GM18508 (cell line): ENCODE results near the gene RPRD1B.

Experiments used
- ATAC-seq: cut with Tn5 transposase; IDR thresholded peaks from one replicate; pipeline ENCODE4 v1.9.1; 2021; ENCODE audit warnings: moderate number of reproducible peaks; ENCODE audit not compliant: insufficient read depth, unreplicated experiment

Gene RPRD1B

GRCh38 chr20:38033330-38034107, at the start of gene RPRD1B, which contains the start of gene TTI1:
Gene RPRD1B (plus strand): TSS chr20:38033746. CDS start chr20:38033948, 202 bp downstream.
Gene TTI1 (minus strand): TSS chr20:38033456. CDS start chr20:38013816, 19,640 bp downstream.
- ATAC-seq = no peak

- ATAC-seq = no peak
Observed at GRCh38 chr20:37984018-37984785, 49.3 kb upstream of the RPRD1B start.

- ATAC-seq = no peak
Observed at GRCh38 chr20:37986044-37986858, 47.3 kb upstream of the RPRD1B start.

- no peak for ATAC-seq
Observed at GRCh38 chr20:37986873-37987601, 46.5 kb upstream of the RPRD1B start.

- no peak for ATAC-seq
Observed at GRCh38 chr20:37987602-37988290, 45.8 kb upstream of the RPRD1B start.

GRCh38 chr20:37988306-37988954, 45.1 kb upstream of the RPRD1B start:
- no peak for ATAC-seq

GRCh38 chr20:37989601-37990295, 43.8 kb upstream of the RPRD1B start:
- ATAC-seq = no peak

- peak; percentile 77 for ATAC-seq
Observed at GRCh38 chr20:37990571-37991151, 42.9 kb upstream of the RPRD1B start.

GRCh38 chr20:37991157-37991866, 42.2 kb upstream of the RPRD1B start:
- no peak for ATAC-seq

GRCh38 chr20:37991908-37992307, 41.6 kb upstream of the RPRD1B start:
- no peak for ATAC-seq

- ATAC-seq = no peak
Observed at GRCh38 chr20:37992802-37993409, 40.6 kb upstream of the RPRD1B start.

GRCh38 chr20:37994512-37994911, 39.0 kb upstream of the RPRD1B start:
- ATAC-seq = no peak

GRCh38 chr20:37995856-37996605, 37.5 kb upstream of the RPRD1B start:
- ATAC-seq = no peak

GRCh38 chr20:37997516-37997915, 36.0 kb upstream of the RPRD1B start:
- ATAC-seq = no peak

GRCh38 chr20:37999526-38000263, 33.9 kb upstream of the RPRD1B start:
- ATAC-seq = no peak

- no peak for ATAC-seq
Observed at GRCh38 chr20:38000293-38000692, 33.3 kb upstream of the RPRD1B start.
